NOMO-1 (cell line): ENCODE results near the gene MITF.
"Not testable (repeated sequence)": the region's sequence is repeated elsewhere in the genome, so short reads cannot be mapped to it uniquely, and the experiment has no call there.

Experiments used
- DNase-seq, 2 experiments: peaks; one replicate each; lab custom pipeline; 2025; ENCODE audit not compliant: unreplicated experiment in 2 of 2; lab: John Stamatoyannopoulos, UW

The MITF gene

GRCh38 chr3:69781593-69781992 lies 42.3 kb downstream of the MITF start:
- DNase-seq: no peak

GRCh38 chr3:69784954-69785514 lies 45.8 kb downstream of the MITF start:
- peak; percentile 32 to 37 for DNase-seq

- no peak for DNase-seq
These were observed 46.6 kb downstream of the MITF start for GRCh38 chr3:69785769-69786320.

- DNase-seq: no peak
These were observed 47.6 kb downstream of the MITF start for GRCh38 chr3:69786854-69787253.

GRCh38 chr3:69787436-69788168 lies 48.3 kb downstream of the MITF start:
- DNase-seq: no peak

GRCh38 chr3:69791106-69791505 lies 51.8 kb downstream of the MITF start:
- peak; percentile 54 to 60 for DNase-seq

- DNase-seq: peak in 1 of 2 experiments; percentile 24
These were observed 52.7 kb downstream of the MITF start for GRCh38 chr3:69791919-69792399.

- DNase-seq: not testable (repeated sequence)
These were observed 56.9 kb downstream of the MITF start for GRCh38 chr3:69796126-69796525.

GRCh38 chr3:69803681-69804270 lies 64.5 kb downstream of the MITF start:
- no peak for DNase-seq

GRCh38 chr3:69805491-69805890 lies 66.2 kb downstream of the MITF start:
- DNase-seq: no peak

GRCh38 chr3:69806735-69807438 lies 67.6 kb downstream of the MITF start:
- no peak for DNase-seq

GRCh38 chr3:69807674-69808073 lies 68.4 kb downstream of the MITF start:
- no peak for DNase-seq

GRCh38 chr3:69809076-69809835 lies 70.0 kb downstream of the MITF start:
- no peak for DNase-seq

- no peak for DNase-seq
These were observed 72.5 kb downstream of the MITF start for GRCh38 chr3:69811452-69812401.

- no peak for DNase-seq
These were observed 76.7 kb downstream of the MITF start for GRCh38 chr3:69815970-69816369.

GRCh38 chr3:69817988-69818387 lies 78.7 kb downstream of the MITF start:
- peak; percentile 44 to 73 for DNase-seq

- DNase-seq: no peak
These were observed 80.0 kb downstream of the MITF start for GRCh38 chr3:69819282-69819681.

GRCh38 chr3:69821133-69821532 lies 81.9 kb downstream of the MITF start:
- DNase-seq: no peak

GRCh38 chr3:69823743-69824142 lies 84.5 kb downstream of the MITF start:
- no peak for DNase-seq
